Activated CD4-positive, alpha-beta T cell treated with anti-CD3 and anti-CD28 coated beads, Interleukin-2, amount 50 U/mL, for 1 hour (primary cell): ENCODE measurements around the gene NSUN7.
"Not testable (repeated sequence)": the region's sequence is repeated elsewhere in the genome, so short reads cannot be mapped to it uniquely, and the experiment has no call there.

Experiments used
- DNase-seq: peaks from one replicate; pipeline ENCODE4 v3.0.0-alpha.2; 2020

NSUN7 gene

GRCh38 chr4:40736910-40737309 is 12.8 kb upstream of the NSUN7 start:
- DNase-seq = no peak

- DNase-seq = no peak
Observed at GRCh38 chr4:40737879-40738278, 11.9 kb upstream of the NSUN7 start.

- DNase-seq = no peak
Observed at GRCh38 chr4:40739347-40739746, 10.4 kb upstream of the NSUN7 start.

GRCh38 chr4:40744218-40744617 is 5.5 kb upstream of the NSUN7 start:
- DNase-seq = no peak

- DNase-seq = no peak
Observed at GRCh38 chr4:40745285-40745984, 4.3 kb upstream of the NSUN7 start.

- DNase-seq = no peak
Observed at GRCh38 chr4:40747207-40747835, 2.4 kb upstream of the NSUN7 start.

- DNase-seq = no peak
Observed at GRCh38 chr4:40750461-40751258, 905 bp downstream of the NSUN7 start.

- DNase-seq = no peak
Observed at GRCh38 chr4:40755616-40756015, 5.9 kb downstream of the NSUN7 start.

GRCh38 chr4:40763228-40763716 is 13.5 kb downstream of the NSUN7 start:
- DNase-seq = no peak

- no peak for DNase-seq
Observed at GRCh38 chr4:40769266-40769665, 19.5 kb downstream of the NSUN7 start.

GRCh38 chr4:40778090-40778489 is 28.3 kb downstream of the NSUN7 start:
- DNase-seq = no peak

GRCh38 chr4:40782876-40783275 is 33.1 kb downstream of the NSUN7 start:
- no peak for DNase-seq

GRCh38 chr4:40785727-40786126 is 36.0 kb downstream of the NSUN7 start:
- no peak for DNase-seq

GRCh38 chr4:40788331-40788730 is 38.6 kb downstream of the NSUN7 start:
- DNase-seq = no peak

- no peak for DNase-seq
Observed at GRCh38 chr4:40789031-40789430, 39.3 kb downstream of the NSUN7 start.

GRCh38 chr4:40789771-40790170 is 40.0 kb downstream of the NSUN7 start:
- no peak for DNase-seq

- DNase-seq = no peak
Observed at GRCh38 chr4:40800064-40800463, 50.3 kb downstream of the NSUN7 start.

GRCh38 chr4:40804598-40804997 is 54.8 kb downstream of the NSUN7 start:
- no peak for DNase-seq

- no peak for DNase-seq
Observed at GRCh38 chr4:40808926-40809457, 59.2 kb downstream of the NSUN7 start.

- no peak for DNase-seq
Observed at GRCh38 chr4:40811956-40812355, 62.2 kb downstream of the NSUN7 start.

- DNase-seq = no peak
Observed at GRCh38 chr4:40812386-40812785, 62.6 kb downstream of the NSUN7 start.

GRCh38 chr4:40812856-40813255 is 63.1 kb downstream of the NSUN7 start:
- no peak for DNase-seq

- DNase-seq = not testable (repeated sequence)
Observed at GRCh38 chr4:40817157-40817556, 67.4 kb downstream of the NSUN7 start.

- DNase-seq = no peak
Observed at GRCh38 chr4:40820101-40820500, 70.3 kb downstream of the NSUN7 start.
